NCI-H526 (cell line): ENCODE data around the gene RPS15.

Experiments
- DNase-seq, 2 experiments: peaks; one replicate each; lab custom pipeline; 2025; lab: John Stamatoyannopoulos, UW

The RPS15 gene

GRCh38 chr19:1402411-1403070 is 35.7 kb upstream of the RPS15 start:
- DNase-seq: no peak

- DNase-seq: peak; percentile 83 to 97
Observed at GRCh38 chr19:1406774-1407527, 31.2 kb upstream of the RPS15 start.

- no peak for DNase-seq
Observed at GRCh38 chr19:1407528-1408299, 30.5 kb upstream of the RPS15 start, which contains the start of gene DAZAP1. Gene DAZAP1, plus strand, starts transcription at chr19:1407586. Its CDS starts 188 bp downstream, at chr19:1407774.

DNA sequence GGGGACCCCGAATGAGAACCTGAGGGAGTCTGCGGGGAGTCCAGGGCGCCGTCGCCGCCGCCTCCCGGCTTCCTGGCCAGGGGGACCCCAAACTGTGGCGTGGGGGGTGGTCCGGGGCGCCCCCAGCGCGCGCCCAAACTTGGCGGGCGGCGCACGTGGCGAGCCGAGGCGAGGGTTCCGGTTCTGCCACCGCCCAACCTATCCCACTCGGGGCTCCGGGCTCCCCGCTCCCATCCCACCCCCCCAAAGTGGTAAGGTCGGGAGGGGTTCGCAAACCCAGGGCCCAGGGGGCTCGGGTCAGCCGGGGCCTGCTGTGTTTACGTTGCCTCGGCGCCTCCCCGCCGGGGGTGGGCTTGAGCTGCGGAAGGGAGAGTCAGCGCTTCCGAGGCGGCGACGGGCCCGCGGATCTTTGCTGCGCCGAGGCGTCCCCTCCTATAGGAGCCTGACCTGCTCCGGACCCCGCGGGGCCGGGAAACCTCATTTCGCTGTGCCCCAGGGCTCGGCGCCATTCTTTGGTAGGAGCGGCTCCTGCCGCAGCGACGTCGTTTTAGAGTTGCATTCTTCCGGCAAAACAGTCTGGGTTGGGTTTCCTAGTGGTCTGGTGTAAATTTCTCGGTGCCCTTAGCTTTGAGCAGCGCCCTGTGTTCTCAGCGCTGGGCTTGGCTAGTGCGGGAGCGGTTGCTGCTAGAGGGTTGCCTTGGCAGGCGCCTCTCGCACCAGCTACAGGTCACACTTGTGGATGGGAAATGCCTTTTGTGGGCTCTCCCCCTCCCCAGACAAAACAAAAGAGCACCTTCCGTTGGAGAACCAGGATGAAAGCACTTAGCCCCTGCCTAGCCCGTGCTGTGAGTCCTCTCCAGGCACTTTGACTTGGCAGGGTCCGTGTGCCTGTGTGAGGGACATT is 29.6 kb upstream of the RPS15 start:
- peak in 1 of 2 experiments; percentile 43 for DNase-seq

- no peak for DNase-seq
Observed at GRCh38 chr19:1409204-1410005, 28.8 kb upstream of the RPS15 start.

GRCh38 chr19:1410136-1410786 is 27.9 kb upstream of the RPS15 start:
- no peak for DNase-seq

DNA sequence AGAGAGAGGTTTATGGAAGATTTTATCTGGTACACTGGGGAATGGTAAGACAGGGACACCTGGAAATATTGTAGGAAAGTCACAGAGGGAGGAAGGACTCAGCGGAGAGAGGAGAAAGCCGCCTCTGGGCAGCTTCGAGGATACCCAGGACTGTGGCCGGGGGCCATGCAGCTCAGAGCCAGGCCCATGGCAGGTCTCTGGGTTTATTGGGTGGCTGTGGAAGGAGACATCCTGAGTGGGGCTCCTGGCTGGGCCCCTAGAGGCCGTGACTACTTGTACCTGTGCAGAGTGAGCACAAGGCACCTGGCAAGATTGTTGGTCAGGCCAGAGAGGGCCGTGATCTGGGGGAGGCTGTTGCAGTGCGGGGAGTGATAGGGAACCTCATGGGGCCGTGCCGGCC is 27.4 kb upstream of the RPS15 start:
- no peak for DNase-seq

- peak in 1 of 2 experiments; percentile 58 for DNase-seq
Observed at GRCh38 chr19:1411255-1412191, 26.7 kb upstream of the RPS15 start.

DNA sequence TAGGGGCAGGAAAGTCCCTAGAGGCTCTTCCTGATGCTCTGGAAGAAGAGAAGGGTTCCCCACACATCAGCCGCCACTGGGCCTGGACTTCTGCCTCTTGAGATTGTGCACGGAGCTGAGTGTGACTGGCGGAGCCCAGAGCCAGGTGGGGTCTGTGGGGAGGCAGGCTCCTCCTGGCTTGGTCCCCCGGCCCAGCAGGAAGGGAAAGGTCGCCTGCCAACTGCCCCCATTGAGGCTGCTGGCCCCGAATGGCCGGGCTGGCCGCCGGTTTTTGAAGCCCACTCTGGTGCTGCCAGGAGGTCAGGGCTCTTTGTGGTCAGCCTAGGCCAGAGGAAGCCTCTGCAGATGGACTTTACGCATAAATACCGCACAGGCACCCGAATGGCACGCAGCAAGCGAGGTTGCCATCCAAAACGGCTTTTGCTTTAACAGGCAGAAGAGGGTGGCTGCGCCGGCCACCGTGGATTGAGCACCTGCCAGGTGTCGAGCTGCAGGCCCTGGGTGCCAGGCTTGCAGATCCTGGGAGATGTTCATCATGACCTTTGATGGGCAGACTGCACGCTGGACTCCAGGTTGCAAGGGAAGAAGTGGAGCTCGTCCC is 25.8 kb upstream of the RPS15 start:
- no peak for DNase-seq

- peak in 1 of 2 experiments; percentile 25 for DNase-seq
Observed at GRCh38 chr19:1412995-1413800, 25.0 kb upstream of the RPS15 start.

- DNase-seq: no peak
Observed at GRCh38 chr19:1416014-1416841, 22.0 kb upstream of the RPS15 start.

- DNase-seq: peak in 1 of 2 experiments; percentile 35
Observed at GRCh38 chr19:1417145-1417544, 21.1 kb upstream of the RPS15 start.

DNA sequence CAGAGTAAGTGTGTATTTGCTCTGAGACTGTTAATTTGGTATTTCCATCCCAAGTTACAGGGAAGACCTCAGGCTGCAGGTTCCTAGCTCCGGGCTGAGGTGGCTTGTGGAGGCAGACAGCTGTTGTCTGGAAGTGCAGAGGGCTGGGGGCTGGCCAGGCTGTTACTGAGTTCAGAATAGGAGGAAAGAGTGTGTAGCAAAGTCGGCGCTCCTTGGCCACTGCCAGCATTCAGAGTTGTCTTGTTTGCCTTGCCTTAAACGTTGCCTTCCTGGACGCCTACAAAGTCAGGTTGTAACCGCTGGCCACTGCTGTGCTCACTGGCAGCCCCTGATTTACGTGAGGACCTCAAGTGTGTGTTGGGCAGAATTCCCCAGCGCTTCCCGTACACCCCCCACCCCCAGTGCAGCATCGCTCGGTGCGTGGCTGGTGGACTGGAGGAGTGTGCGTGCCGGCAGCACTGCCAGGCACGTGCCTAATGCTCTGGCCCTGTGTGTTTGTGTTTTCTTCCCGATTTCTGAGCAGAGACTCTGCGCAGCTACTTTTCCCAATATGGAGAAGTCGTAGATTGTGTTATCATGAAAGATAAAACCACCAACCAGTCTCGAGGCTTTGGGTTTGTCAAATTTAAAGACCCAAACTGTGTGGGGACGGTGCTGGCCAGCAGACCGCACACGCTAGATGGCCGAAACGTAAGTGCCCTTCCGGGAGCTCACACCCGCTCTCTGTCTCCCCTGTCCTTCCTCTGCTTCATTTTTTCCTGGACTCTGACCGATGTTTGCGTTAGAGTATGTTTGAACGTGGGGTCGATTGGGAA is 20.3 kb upstream of the RPS15 start:
- DNase-seq: no peak

DNA sequence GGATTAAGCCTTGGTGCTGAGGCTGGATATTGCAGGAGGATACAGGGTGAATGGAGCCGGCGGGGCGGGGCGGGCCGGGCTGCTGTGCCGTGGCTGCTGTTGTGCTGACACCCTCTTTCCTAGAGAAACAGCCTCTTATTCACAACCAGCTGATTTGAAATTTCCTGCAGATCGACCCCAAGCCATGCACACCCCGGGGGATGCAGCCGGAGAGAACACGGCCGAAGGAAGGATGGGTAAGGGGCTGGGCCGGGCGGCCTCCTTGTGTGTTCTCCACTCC is 19.8 kb upstream of the RPS15 start:
- DNase-seq: no peak

GRCh38 chr19:1418951-1419738 is 19.1 kb upstream of the RPS15 start:
- DNase-seq: no peak
